ENCODE data around the gene RAPGEF4.

- TF ChIP-seq RFX5 (IDR thresholded peaks at IDR 0.05; ENCODE audit: low read depth, low read length) (no peak), RAD21 (IDR thresholded peaks at IDR 0.05; ENCODE audit: low read length) (no peak)
Observed at GRCh38 chr2:172858473-172858745, 122.8 kb downstream of the RAPGEF4 start.

Data from IMR-90 (cell line).